Stimulated activated CD8-positive, alpha-beta memory T cell treated with anti-CD3 and anti-CD28 coated beads, Interleukin-15, amount 100 ng/mL, for 48 hours (primary cell): ENCODE data around the gene DICER1.
"Not testable (repeated sequence)": the region's sequence is repeated elsewhere in the genome, so short reads cannot be mapped to it uniquely, and the experiment has no call there.

Experiments used
- DNase-seq, 2 donors: peaks; one replicate each; pipeline ENCODE4 v3.0.0-alpha.2; 2020; ENCODE audit warnings: low read depth in 2 of 2

The DICER1 gene

GRCh38 chr14:95157327-95158189 lies at the start of gene DICER1:
DICER1 (minus strand) TSS chr14:95157529; CDS start chr14:95133458, 24,071 bp downstream.
- DNase-seq, result peak; percentile 85 to 88

GRCh38 chr14:95206534-95206933 lies 49.2 kb upstream of the DICER1 start:
- no peak for DNase-seq

GRCh38 chr14:95204705-95205104 lies 47.4 kb upstream of the DICER1 start:
- no peak for DNase-seq

- not testable (repeated sequence) for DNase-seq
These were observed 44.4 kb upstream of the DICER1 start for GRCh38 chr14:95201745-95202144.

GRCh38 chr14:95200404-95200803 lies 43.1 kb upstream of the DICER1 start:
- DNase-seq, result no peak

GRCh38 chr14:95199298-95199983 lies 42.1 kb upstream of the DICER1 start:
- no peak for DNase-seq

GRCh38 chr14:95198320-95198719 lies 41.0 kb upstream of the DICER1 start:
- no peak for DNase-seq

GRCh38 chr14:95197551-95197950 lies 40.2 kb upstream of the DICER1 start:
- no peak for DNase-seq

- no peak for DNase-seq
These were observed 39.7 kb upstream of the DICER1 start for GRCh38 chr14:95196826-95197545.

- DNase-seq, result no peak
These were observed 38.9 kb upstream of the DICER1 start for GRCh38 chr14:95196268-95196667.

GRCh38 chr14:95195031-95195430 lies 37.7 kb upstream of the DICER1 start:
- no peak for DNase-seq

- no peak for DNase-seq
These were observed 35.8 kb upstream of the DICER1 start for GRCh38 chr14:95193081-95193480.

GRCh38 chr14:95192311-95192710 lies 35.0 kb upstream of the DICER1 start:
- no peak for DNase-seq

GRCh38 chr14:95191445-95192199 lies 34.3 kb upstream of the DICER1 start:
- DNase-seq, result no peak

- DNase-seq, result no peak
These were observed 33.5 kb upstream of the DICER1 start for GRCh38 chr14:95190857-95191256.

GRCh38 chr14:95190346-95190840 lies 33.1 kb upstream of the DICER1 start:
- no peak for DNase-seq

- DNase-seq, result no peak
These were observed 32.2 kb upstream of the DICER1 start for GRCh38 chr14:95189367-95190132.

- DNase-seq, result no peak
These were observed 31.1 kb upstream of the DICER1 start for GRCh38 chr14:95188380-95188779.

- DNase-seq, result no peak
These were observed 28.6 kb upstream of the DICER1 start for GRCh38 chr14:95185767-95186392.
